GM12878 (cell line): ENCODE measurements around the gene ARL6IP5. TPM values are rescaled to one million over a fixed set of nuclear protein-coding genes. Genes with fewer than 3 reads are reported as not detected.
A peak's percentile ranks its signal among the peaks of the same experiment; 100 is the strongest.

Source experiments
- ATAC-seq: fragments of 200-7000 bp; cut with Tn5 transposase; 3 replicates; pipeline ENCODE4 v1.9.1; 2020; ENCODE audit warnings: mild to moderate bottlenecking, moderate library complexity
- BruUV-seq: library from RNA; stranded (reverse); fragments of 400-500 nt; replicated peaks from 2 replicates; lab custom pipeline; 2021; lab: Mats Ljungman, UMichigan
- CTCF ChIA-PET: fragments of 300-600 bp; sonication (Branson Sonifier 250); formaldehyde crosslinking; extraction: SDS; loops from one replicate; lab custom pipeline; 2021; ENCODE audit warnings: inconsistent platforms; lab: Yijun Ruan, JAX
- POLR2A ChIA-PET: fragments of 350-600 bp; formaldehyde crosslinking; extraction: SDS; loops from one replicate; lab custom pipeline; 2021; ENCODE audit warnings: inconsistent platforms; lab: Charles Lee
- RAD21 ChIA-PET: fragments of 300-600 bp; sonication (Branson Sonifier 250); formaldehyde crosslinking; loops from one replicate; lab custom pipeline; 2023; ENCODE audit warnings: antibody characterized with exemption; ENCODE audit not compliant: unreplicated experiment; lab: Charles Lee
- SMC1A ChIA-PET: fragments of 300-600 bp; sonication (Branson Sonifier 250); formaldehyde crosslinking; loops from one replicate; lab custom pipeline; 2023; ENCODE audit not compliant: unreplicated experiment, uncharacterized antibody; lab: Charles Lee
- DNase-seq: peaks from one replicate; pipeline ENCODE4 v3.0.0-alpha.2; 2011; ENCODE audit warnings: low read depth, low spot score
- FAIRE-seq: peaks from 3 replicates; lab custom pipeline; 2011; peaks lifted over from hg19 to GRCh38; lab: Jason Lieb, UNC
- H2AFZ ChIP-seq: 2 replicates; pipeline ENCODE4 v1.6.0; 2011; ENCODE audit warnings: low read depth, low read length, control low read depth; ENCODE audit not compliant: control insufficient read depth
- H3K27ac ChIP-seq: 2 replicates; pipeline ENCODE4 v1.5.1; 2011; ENCODE audit warnings: control low read depth; ENCODE audit not compliant: control insufficient read depth, insufficient read depth
- H3K27me3 ChIP-seq, 2 experiments: replicated peaks in 1 of 2; 2 replicates each; pipeline versions ENCODE4 v1.6.0 to v1.6.1; 2011; ENCODE audit warnings: low read length in 1 of 2; ENCODE audit not compliant: control insufficient read depth in 2 of 2, insufficient read depth in 2 of 2
- H3K36me3 ChIP-seq, 2 experiments: 2 replicates each; pipeline ENCODE4 v1.5.1; 2011; ENCODE audit warnings: low read length in 1 of 2; ENCODE audit not compliant: control insufficient read depth in 2 of 2, insufficient read depth in 2 of 2
- H3K4me1 ChIP-seq: 2 replicates; pipeline ENCODE4 v1.6.1; 2011; ENCODE audit warnings: mild to moderate bottlenecking, low read length, moderate library complexity, mixed read lengths; ENCODE audit not compliant: control insufficient read depth, insufficient read depth
- H3K4me2 ChIP-seq: 2 replicates; pipeline ENCODE4 v1.6.0; 2011; ENCODE audit warnings: control low read depth; ENCODE audit not compliant: control insufficient read depth, insufficient read depth
- H3K4me3 ChIP-seq: fragments of 200-600 bp; sonication (generic); 2 replicates; pipeline ENCODE4 v1.5.1; 2016
- H3K79me2 ChIP-seq: 2 replicates; pipeline ENCODE4 v1.6.0; 2011; ENCODE audit warnings: low read length; ENCODE audit not compliant: control insufficient read depth, insufficient read depth
- H3K9ac ChIP-seq: 2 replicates; pipeline ENCODE4 v1.8.0; 2011; ENCODE audit warnings: low read length, control low read depth, mixed read lengths; ENCODE audit not compliant: control insufficient read depth, insufficient read depth
- H3K9me3 ChIP-seq: replicated peaks from 3 replicates; pipeline ENCODE4 v1.5.1; 2011; ENCODE audit warnings: mild to moderate bottlenecking, low read length; ENCODE audit not compliant: control insufficient read depth, insufficient read depth
- H4K20me1 ChIP-seq: 2 replicates; pipeline ENCODE4 v1.6.0; 2011; ENCODE audit not compliant: control insufficient read depth, insufficient read depth
- CBX5 ChIP-seq: sonication (generic); IDR thresholded peaks from 2 replicates; pipeline ENCODE4 v1.6.1; 2016; ENCODE audit warnings: low read depth, moderate library complexity, mild to moderate bottlenecking, inconsistent platforms
- CREM ChIP-seq: IDR thresholded peaks from 2 replicates; pipeline ENCODE4 v1.6.1; 2014; ENCODE audit warnings: antibody characterized with exemption, low read depth
- E2F8 ChIP-seq: fragments of 450-650 bp; IDR thresholded peaks from 2 replicates; pipeline ENCODE4 v1.6.1; 2018; ENCODE audit warnings: mild to moderate bottlenecking, low read depth, moderate library complexity; ENCODE audit not compliant: partially characterized antibody
- ETV6 ChIP-seq, 2 experiments: fragments of 450-650 bp in 1 of 2; IDR thresholded peaks in 1 of 2; conservative IDR thresholded peaks in 1 of 2; 2 replicates each; pipeline ENCODE4 v1.6.1; 2014; ENCODE audit warnings: antibody characterized with exemption in 1 of 2, borderline replicate concordance in 1 of 2, low read depth in 1 of 2, mild to moderate bottlenecking in 1 of 2, moderate library complexity in 1 of 2
- FOXM1 ChIP-seq: IDR thresholded peaks from 2 replicates; pipeline ENCODE4 v1.6.1; 2012; ENCODE audit warnings: low read depth, mild to moderate bottlenecking, inconsistent platforms, low read length, moderate library complexity
- LARP7 ChIP-seq: fragments of 450-650 bp; IDR thresholded peaks from 2 replicates; pipeline ENCODE4 v1.6.1; 2017; ENCODE audit warnings: mild to moderate bottlenecking
- RELA ChIP-seq: fragments of 450-650 bp; IDR thresholded peaks from 2 replicates; pipeline ENCODE4 v1.8.0; 2014; ENCODE audit warnings: borderline replicate concordance; ENCODE audit not compliant: partially characterized antibody
- ZBTB4 ChIP-seq: fragments of 450-650 bp; formaldehyde crosslinking; IDR thresholded peaks from 2 replicates; pipeline ENCODE4 v1.4.0; 2022; ENCODE audit warnings: mild to moderate bottlenecking, moderate library complexity
- ZNF592 ChIP-seq: fragments of 450-650 bp; IDR thresholded peaks from 2 replicates; pipeline ENCODE4 v1.6.1; 2017; ENCODE audit warnings: mild to moderate bottlenecking, moderate library complexity
- WGBS: methylation state at CpG from one replicate; pipeline ENCODE4 v1.1.6; 2016; ENCODE audit warnings: low lambda C conversion rate; ENCODE audit not compliant: insufficient replicate concordance, insufficient coverage; ENCODE audit errors: missing lambda C conversion rate; 5-methylcytosine and 5-hydroxymethylcytosine counted together
- in situ Hi-C: fragments of 300-500 bp; cut with MboI; formaldehyde crosslinking; loops from 9 replicates; pipeline ENCODE4 v1.14.3; 2018; ENCODE audit warnings: mixed read lengths
- intact Hi-C: fragments of 100-400 bp; cut with micrococcal nuclease; formaldehyde crosslinking; loops from one replicate; pipeline ENCODE4 v1.14.2; 2022; ENCODE audit not compliant: unreplicated experiment
- polyA plus RNA-seq, 11 experiments: library from polyadenylated mRNA; depleted of rRNA in 4 of 11; unstranded in 6 of 11; stranded (reverse) in 5 of 11; fragments of >200 nt; fragmentation: Nextera tagmentation in 4 of 11; fragmentation: Illumina TruSeq in 1 of 11; extraction: Ambion mirVana in 4 of 11; extraction: Trizol in 1 of 11; gene quantifications; 1 replicate in 1 of 11; 2 replicates in 10 of 11; pipeline versions ENCODE4 v1.2.1 to v1.2.3, GENCODE V29; 2011 to 2016; ENCODE audit warnings: inconsistent platforms in 2 of 11, missing spikeins in 2 of 11, low read depth in 1 of 11
- total RNA-seq, 4 experiments: library from RNA; depleted of rRNA in 3 of 4; stranded (reverse); fragments of >200 nt in 3 of 4; fragmentation: Illumina TruSeq in 1 of 4; extraction: Trizol in 1 of 4; gene quantifications; 2 replicates each; pipeline versions ENCODE4 v1.2.1 to v1.2.3, GENCODE V29; 2013 to 2021

The ARL6IP5 gene
- total and polyA plus RNA-seq, 10 of the 15 experiments (the other 5 are each of a cell fraction or from before 2014, with no cell fraction given), result 78.2 to 310 (median 148) TPM

GRCh38 chr3:69096299-69096698 is 11.6 kb downstream of the ARL6IP5 start:
- Histone ChIP-seq H3K9me3 (no peaks in the 10 kb centered on the region), H3K4me3 (peak overlapping the region; percentile 45; the same call in 1 of the 2 replicates), H3K27me3 (no peaks in the 10 kb centered on the region), H3K4me1 (peaks cover 36% of the 10 kb centered on the region), H3K4me2 (0 out of 2 replicates have a peak overlapping the region, but pooled peaks have one; percentile 79), H2AFZ (no peak overlapping the region), H3K27ac (peak overlapping the region; percentile 53), H4K20me1 (no peaks in the 10 kb centered on the region), H3K36me3 (peaks cover 0 to 12% of the 10 kb centered on the region in 2 experiments; a peak in 3 of 4 replicates), H3K79me2 (peaks cover 70% of the 10 kb centered on the region), H3K9ac (no peak overlapping the region)
- intact Hi-C loops, result no loop called here
- DNase-seq, result no peak
- ATAC-seq, result no peak
- POLR2A ChIA-PET, result interaction anchor here (1.0 to 3.3 kb wide), 2 partner anchors 11 to 43 kb away, joined by 4 to 26 read pairs; partner anchors contain the start of gene ARL6IP5
- no peak for FAIRE-seq
- in situ Hi-C loops, result no loop called here
- CTCF ChIA-PET, result interaction anchor here (1.5 kb wide), 1 partner anchor 12 kb away, joined by 5 read pairs; the partner anchor contains the start of gene ARL6IP5
- no CpG with 5 or more reads among the region's 5 CpGs for WGBS
- BruUV-seq, result no TSS peak
- SMC1A ChIA-PET, result interaction anchor here (0.7 to 19.6 kb wide), 4 partner anchors 9 to 45 kb away, joined by 3 to 234 read pairs (median 40); partner anchors contain the start of genes ARL6IP5, TMF1 and UBA3
- RAD21 ChIA-PET, result interaction anchor here (0.7 to 16.7 kb wide), 3 partner anchors 8 to 45 kb away, joined by 3 to 152 read pairs (median 78); partner anchors contain the start of genes ARL6IP5, TMF1 and UBA3
- TF ChIP-seq ZBTB4 (no peak), LARP7 (no peak), CREM (no peak), ETV6 (conservative IDR thresholded peaks at IDR 0.05 in 1 of 2, IDR thresholded peaks at IDR 0.05 in 1 of 2; ENCODE audit: borderline replicate concordance in 1 of 2, low read depth in 1 of 2) (no peak), RELA (no peak), E2F8 (no peak), FOXM1 (no peak), ZNF592 (no peak), CBX5 (no peak)
